GM20000 (cell line): Measurements from ENCODE around the gene RABGAP1L.

Experiments
- DNase-seq: peaks from one replicate; pipeline ENCODE4 v3.0.0; 2012; ENCODE audit warnings: low spot score
- CTCF ChIP-seq: IDR thresholded peaks from 2 replicates; pipeline ENCODE4 v1.5.1; 2012; ENCODE audit warnings: mild to moderate bottlenecking, control low read depth; ENCODE audit errors: extremely low read depth, missing control alignments

Gene RABGAP1L

GRCh38 chr1:174445351-174445750 lies 286.0 kb downstream of the RABGAP1L start:
- no peak for DNase-seq

GRCh38 chr1:174445817-174446216 lies 286.5 kb downstream of the RABGAP1L start:
- TF ChIP-seq CTCF = no peak
- no peak for DNase-seq

More at GRCh38 chr1:174445351-174445750, 286.0 kb downstream of the RABGAP1L start:
- no peak for TF ChIP-seq CTCF

GRCh38 chr1:174447866-174448530 lies 288.7 kb downstream of the RABGAP1L start, which contains the start of gene GPR52:
TSS of gene GPR52 (plus strand) at chr1:174447964. CDS start at chr1:174448112, 148 bp downstream.
- no peak for TF ChIP-seq CTCF

GRCh38 chr1:174448531-174448883 lies 289.2 kb downstream of the RABGAP1L start:
- TF ChIP-seq CTCF = no peak
- no peak for DNase-seq

More at GRCh38 chr1:174447866-174448530, 288.7 kb downstream of the RABGAP1L start, which contains the start of gene GPR52:
- no peak for DNase-seq

GRCh38 chr1:174448974-174449373 lies 289.7 kb downstream of the RABGAP1L start:
- no peak for DNase-seq
- TF ChIP-seq CTCF = no peak

- DNase-seq = no peak
- no peak for TF ChIP-seq CTCF
Observed at GRCh38 chr1:174451408-174451807, 292.1 kb downstream of the RABGAP1L start.

- no peak for DNase-seq
- no peak for TF ChIP-seq CTCF
Observed at GRCh38 chr1:174465855-174466254, 306.5 kb downstream of the RABGAP1L start.
